H9 (cell line): ENCODE data around the gene RERG. TPM values are rescaled to one million over a fixed set of nuclear protein-coding genes. Genes with fewer than 3 reads are reported as not detected.

Experiments used
- DNase-seq: peaks from one replicate; pipeline ENCODE4 v3.0.0-alpha.2; 2017
- H2AFZ ChIP-seq: one replicate; pipeline ENCODE4 v1.6.1; 2013; ENCODE audit warnings: mild to moderate bottlenecking, low read length, control low read depth, moderate library complexity
- H2AK5ac ChIP-seq: 2 replicates; pipeline ENCODE4 v1.6.1; 2013; ENCODE audit warnings: low read length, control low read depth, mixed read lengths; ENCODE audit not compliant: insufficient read length
- H2BK120ac ChIP-seq: one replicate; pipeline ENCODE4 v1.6.1; 2013; ENCODE audit warnings: low read depth, mild to moderate bottlenecking, low read length, control low read depth, inconsistent platforms; ENCODE audit not compliant: poor library complexity, severe bottlenecking
- H2BK12ac ChIP-seq: 2 replicates; pipeline ENCODE4 v1.6.1; 2013; ENCODE audit warnings: low read length, control low read depth, mixed read lengths, low read depth; ENCODE audit not compliant: insufficient read length
- H2BK15ac ChIP-seq: 2 replicates; pipeline ENCODE4 v1.6.1; 2013; ENCODE audit warnings: low read depth, low read length, control low read depth
- H2BK20ac ChIP-seq: one replicate; pipeline ENCODE4 v1.6.1; 2013; ENCODE audit warnings: low read depth, mild to moderate bottlenecking, low read length, control low read depth, inconsistent platforms; ENCODE audit not compliant: poor library complexity, severe bottlenecking
- H2BK5ac ChIP-seq: 2 replicates; pipeline ENCODE4 v1.6.1; 2013; ENCODE audit warnings: low read length, control low read depth, mixed read lengths; ENCODE audit not compliant: insufficient read length
- H3K14ac ChIP-seq: 2 replicates; pipeline ENCODE4 v1.6.1; 2013; ENCODE audit warnings: low read length, control low read depth; ENCODE audit not compliant: insufficient read depth
- H3K18ac ChIP-seq: 2 replicates; pipeline ENCODE4 v1.6.1; 2013; ENCODE audit warnings: low read depth, mild to moderate bottlenecking, mixed read lengths, low read length, control low read depth; ENCODE audit not compliant: insufficient read length
- H3K23ac ChIP-seq: 2 replicates; pipeline ENCODE4 v1.6.1; 2013; ENCODE audit warnings: low read length, control low read depth, mixed read lengths, low read depth; ENCODE audit not compliant: insufficient read length
- H3K23me2 ChIP-seq: 2 replicates; pipeline ENCODE4 v1.6.1; 2013; ENCODE audit warnings: low read depth, mild to moderate bottlenecking, mixed read lengths, low read length, control low read depth; ENCODE audit not compliant: insufficient read length, poor library complexity, severe bottlenecking
- H3K27ac ChIP-seq: 2 replicates; pipeline ENCODE4 v1.5.1; 2013; ENCODE audit warnings: low read length, control low read depth, mixed read lengths, low read depth; ENCODE audit not compliant: insufficient read length
- H3K27me3 ChIP-seq: 2 replicates; pipeline ENCODE4 v1.6.1; 2013; ENCODE audit warnings: low read length, control low read depth, inconsistent platforms; ENCODE audit not compliant: insufficient read depth
- H3K4ac ChIP-seq: 2 replicates; pipeline ENCODE4 v1.6.1; 2013; ENCODE audit warnings: low read depth, mild to moderate bottlenecking, control low read depth, inconsistent platforms, low read length, moderate library complexity
- H3K4me1 ChIP-seq: 2 replicates; pipeline ENCODE4 v1.6.1; 2013; ENCODE audit warnings: low read length, control low read depth, inconsistent platforms; ENCODE audit not compliant: insufficient read depth
- H3K4me2 ChIP-seq: 2 replicates; pipeline ENCODE4 v1.6.1; 2013; ENCODE audit warnings: low read length, control low read depth, mixed read lengths; ENCODE audit not compliant: insufficient read length, insufficient read depth
- H3K56ac ChIP-seq: 2 replicates; pipeline ENCODE4 v1.6.1; 2013; ENCODE audit warnings: low read depth, mild to moderate bottlenecking, mixed read lengths, low read length, control low read depth; ENCODE audit not compliant: insufficient read length
- H3K79me1 ChIP-seq: 2 replicates; pipeline ENCODE4 v1.6.1; 2013; ENCODE audit warnings: low read depth, mild to moderate bottlenecking, moderate library complexity, low read length, control low read depth, inconsistent platforms; ENCODE audit not compliant: insufficient read depth, poor library complexity, severe bottlenecking
- H3K79me2 ChIP-seq: 2 replicates; pipeline ENCODE4 v1.6.1; 2013; ENCODE audit warnings: low read length, control low read depth, inconsistent platforms; ENCODE audit not compliant: insufficient read depth
- H3K9ac ChIP-seq: 2 replicates; pipeline ENCODE4 v1.6.1; 2013; ENCODE audit warnings: low read length, control low read depth, mixed read lengths; ENCODE audit not compliant: insufficient read length; ENCODE audit errors: extremely low read depth
- H3K9me3 ChIP-seq: one replicate; pipeline ENCODE4 v1.6.1; 2013; ENCODE audit warnings: low read depth, low read length, inconsistent platforms; ENCODE audit not compliant: control insufficient read depth
- H3T11ph ChIP-seq: one replicate; pipeline ENCODE4 v1.6.1; 2013; ENCODE audit warnings: mild to moderate bottlenecking, low read length, control low read depth, inconsistent platforms
- H4K20me1 ChIP-seq: one replicate; pipeline ENCODE4 v1.6.1; 2013; ENCODE audit not compliant: control insufficient read depth, insufficient read length, insufficient read depth
- H4K5ac ChIP-seq: 2 replicates; pipeline ENCODE4 v1.6.1; 2013; ENCODE audit warnings: low read depth, mild to moderate bottlenecking, mixed read lengths, low read length, control low read depth; ENCODE audit not compliant: insufficient read length
- H4K8ac ChIP-seq: replicated peaks from 2 replicates; pipeline ENCODE4 v1.6.1; 2013; ENCODE audit warnings: low read length, control low read depth, mixed read lengths, low read depth; ENCODE audit not compliant: insufficient read length
- H4K91ac ChIP-seq: 2 replicates; pipeline ENCODE4 v1.6.1; 2013; ENCODE audit warnings: low read depth, mild to moderate bottlenecking, moderate library complexity, mixed read lengths, low read length, control low read depth; ENCODE audit not compliant: insufficient read length
- H3K27ac Mint-ChIP-seq, 3 experiments: 2 replicates in 2 of 3; 3 replicates in 1 of 3; pipeline ENCODE4 v1.8.0; 2020 to 2021; ENCODE audit warnings: mixed read lengths in 3 of 3, mild to moderate bottlenecking in 1 of 3, moderate library complexity in 1 of 3
- H3K27me3 Mint-ChIP-seq: 2 replicates; pipeline ENCODE4 v1.8.0; 2021; ENCODE audit warnings: low read depth, mild to moderate bottlenecking, moderate library complexity, mixed read lengths
- H3K36me3 Mint-ChIP-seq, 3 experiments: 2 replicates in 2 of 3; 3 replicates in 1 of 3; pipeline ENCODE4 v1.8.0; 2020 to 2021; ENCODE audit warnings: low read depth in 3 of 3, mixed read lengths in 3 of 3; ENCODE audit not compliant: insufficient read depth in 1 of 3
- H3K4me1 Mint-ChIP-seq, 2 experiments: 2 replicates each; pipeline ENCODE4 v1.8.0; 2020; ENCODE audit warnings: mixed read lengths in 2 of 2
- H3K4me3 Mint-ChIP-seq, 2 experiments: 2 replicates in 1 of 2; 3 replicates in 1 of 2; pipeline ENCODE4 v1.8.0; 2020 to 2021; ENCODE audit warnings: mild to moderate bottlenecking in 2 of 2, mixed read lengths in 2 of 2, moderate library complexity in 1 of 2
- H3K9me3 Mint-ChIP-seq, 2 experiments: 2 replicates in 1 of 2; 3 replicates in 1 of 2; pipeline ENCODE4 v1.8.0; 2020; ENCODE audit warnings: mild to moderate bottlenecking in 2 of 2, mixed read lengths in 2 of 2, moderate library complexity in 1 of 2
- CTCF ChIP-seq: fragments of 200-600 bp; sonication (generic); conservative IDR thresholded peaks from 3 replicates; pipeline ENCODE4 v1.8.0; 2021; ENCODE audit warnings: antibody characterized with exemption, mild to moderate bottlenecking
- WGBS: extraction: QIAGEN DNeasy Blood & Tissue Kit; methylation state at CpG from one replicate; pipeline ENCODE4 v1.1.7; 2013; ENCODE audit warnings: missing lambda C conversion rate, low lambda C conversion rate, mixed read lengths; ENCODE audit not compliant: insufficient read length; ENCODE audit errors: extremely low coverage; 5-methylcytosine and 5-hydroxymethylcytosine counted together
- total RNA-seq: library from RNA; stranded (reverse); gene quantifications from 2 replicates; pipeline ENCODE4 v1.2.1, GENCODE V29; 2021

RERG gene
- total RNA-seq, 1 experiment from 2014 or later, result not detected

GRCh38 chr12:15092826-15093225 lies 128.4 kb downstream of the RERG start:
- Histone ChIP-seq H3K9ac (no peak overlapping the region), H4K8ac (no peak overlapping the region), H3K27me3 (no peaks in the 10 kb centered on the region), H3K79me2 (no peaks in the 10 kb centered on the region), H2BK15ac (no peak overlapping the region), H4K20me1 (no peaks in the 10 kb centered on the region), H3K23me2 (no peaks in the 10 kb centered on the region), H2BK20ac (no peak overlapping the region), H3K56ac (no peak overlapping the region), H3K79me1 (no peaks in the 10 kb centered on the region), H2AK5ac (no peak overlapping the region), H3K4me1 (no peaks in the 10 kb centered on the region), H2BK5ac (no peak overlapping the region), H3T11ph (no peak overlapping the region), H2BK12ac (no peak overlapping the region), H3K18ac (no peak overlapping the region), H2BK120ac (no peak overlapping the region), H3K4ac (no peak overlapping the region), H3K23ac (no peak overlapping the region), H2AFZ (no peak overlapping the region), H3K9me3 (no peaks in the 10 kb centered on the region), H3K14ac (no peak overlapping the region), H4K91ac (no peak overlapping the region), H3K27ac (no peak overlapping the region), H3K4me2 (no peak overlapping the region), H4K5ac (no peak overlapping the region)
- Mint-ChIP-seq H3K9me3 (peaks cover 0 to 5% of the 10 kb centered on the region in 2 experiments; a peak in 2 of 5 replicates), H3K36me3 (no peaks in the 10 kb centered on the region; a peak in 1 of 7 replicates), H3K4me1 (no peaks in the 10 kb centered on the region), H3K27me3 (no peaks in the 10 kb centered on the region; the same call in none of the 2 replicates), H3K4me3 (no peak overlapping the region), H3K27ac (no peak overlapping the region)
- no peak for TF ChIP-seq CTCF
- no CpG with 5 or more reads among the region's 1 CpG for WGBS
- no peak for DNase-seq
